Measurements from ENCODE around the gene OR5K3.

OR5K3 gene

GRCh38 chr3:98434412-98434811 lies 43.9 kb downstream of the OR5K3 start:
- no peak for DNase-seq (ENCODE audit: low spot score)

- no peak for DNase-seq (ENCODE audit: low spot score)
Measured at GRCh38 chr3:98440283-98440682, 49.8 kb downstream of the OR5K3 start.

All from pons (tissue), 1 donor.